GM19043 (cell line): ENCODE data around the gene HSPB1.
A peak's percentile ranks its signal among the peaks of the same experiment; 100 is the strongest.
"Not testable (repeated sequence)": the region's sequence is repeated elsewhere in the genome, so short reads cannot be mapped to it uniquely, and the experiment has no call there.

ENCODE experiments used
- ATAC-seq: cut with Tn5 transposase; IDR thresholded peaks from one replicate; pipeline ENCODE4 v1.9.1; 2021; ENCODE audit warnings: low read depth; ENCODE audit not compliant: unreplicated experiment

Gene HSPB1

GRCh38 chr7:76281006-76281705, 21.3 kb upstream of the HSPB1 start:
- no peak for ATAC-seq

DNA sequence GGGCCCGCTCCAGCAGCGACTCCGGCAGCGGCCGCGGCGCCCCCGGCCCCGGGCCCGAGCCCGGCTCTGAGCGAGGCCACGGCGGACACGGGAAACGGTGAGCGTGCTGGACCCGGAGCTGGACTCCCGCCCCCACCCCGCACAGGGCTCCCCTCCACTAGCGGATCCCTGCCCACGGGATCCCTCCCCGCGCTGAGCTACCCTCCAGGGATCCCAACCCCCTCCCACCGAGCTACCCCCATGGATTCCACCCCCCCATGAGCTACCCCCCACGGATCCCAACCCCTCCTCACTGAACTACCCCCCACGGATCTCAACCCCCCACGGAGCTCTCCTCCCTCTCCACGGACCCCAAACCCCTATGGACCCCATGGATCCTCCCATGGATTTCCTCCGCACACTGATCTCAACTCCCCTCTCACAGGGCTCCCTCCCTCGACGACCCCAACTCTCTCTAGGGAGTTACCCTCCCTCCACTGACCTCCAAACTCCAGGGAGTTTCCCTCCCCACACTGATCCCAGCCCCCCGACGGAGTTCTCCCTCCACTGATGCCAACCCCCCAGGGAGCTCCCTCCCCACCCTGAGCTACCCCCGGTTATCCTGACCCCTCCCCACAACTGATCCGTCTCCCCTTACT, 20.6 kb upstream of the HSPB1 start:
- no peak for ATAC-seq

DNA sequence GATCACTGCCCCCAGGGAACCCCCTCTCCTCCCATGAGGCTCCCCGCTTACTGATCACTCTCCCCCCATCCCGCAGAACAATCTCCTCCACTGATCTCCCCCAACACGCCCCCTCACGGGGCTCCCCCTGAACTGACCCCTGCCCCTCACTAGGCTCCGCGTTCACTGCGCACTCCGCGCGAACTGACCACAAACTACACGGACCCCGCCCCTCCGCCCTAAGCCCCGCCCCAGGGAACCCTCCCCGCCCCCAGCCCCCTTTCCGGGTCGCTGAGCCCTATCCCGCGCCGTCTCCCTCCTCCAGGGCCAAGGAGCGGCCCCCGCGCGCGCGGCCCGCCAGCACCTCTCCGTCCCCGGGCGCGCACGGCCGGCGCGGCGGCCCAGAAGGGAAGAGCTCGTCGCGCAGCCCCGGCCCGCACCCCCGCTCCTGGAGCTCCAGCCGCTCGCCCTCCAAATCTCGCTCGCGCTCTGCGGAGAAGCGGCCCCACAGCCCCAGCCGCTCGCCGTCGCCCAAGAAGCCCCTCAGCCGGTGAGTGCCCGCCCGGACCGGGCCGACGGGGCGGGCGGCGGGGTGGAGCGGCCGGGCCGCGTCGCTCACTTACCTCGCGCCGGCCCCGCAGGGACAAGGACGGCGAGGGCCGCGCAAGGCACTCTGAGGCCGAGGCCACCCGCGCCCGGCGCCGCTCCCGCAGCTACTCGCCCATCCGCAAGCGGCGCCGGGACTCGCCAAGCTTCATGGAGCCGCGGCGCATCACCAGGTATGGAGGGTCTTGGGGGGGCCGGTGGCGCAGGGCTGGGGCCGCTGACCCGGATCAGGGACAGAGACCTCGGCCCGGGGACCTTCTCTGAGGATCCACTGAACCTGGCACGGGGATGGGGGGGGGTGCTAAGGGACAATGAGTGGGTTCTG, 19.9 kb upstream of the HSPB1 start:
- ATAC-seq, result no peak

DNA sequence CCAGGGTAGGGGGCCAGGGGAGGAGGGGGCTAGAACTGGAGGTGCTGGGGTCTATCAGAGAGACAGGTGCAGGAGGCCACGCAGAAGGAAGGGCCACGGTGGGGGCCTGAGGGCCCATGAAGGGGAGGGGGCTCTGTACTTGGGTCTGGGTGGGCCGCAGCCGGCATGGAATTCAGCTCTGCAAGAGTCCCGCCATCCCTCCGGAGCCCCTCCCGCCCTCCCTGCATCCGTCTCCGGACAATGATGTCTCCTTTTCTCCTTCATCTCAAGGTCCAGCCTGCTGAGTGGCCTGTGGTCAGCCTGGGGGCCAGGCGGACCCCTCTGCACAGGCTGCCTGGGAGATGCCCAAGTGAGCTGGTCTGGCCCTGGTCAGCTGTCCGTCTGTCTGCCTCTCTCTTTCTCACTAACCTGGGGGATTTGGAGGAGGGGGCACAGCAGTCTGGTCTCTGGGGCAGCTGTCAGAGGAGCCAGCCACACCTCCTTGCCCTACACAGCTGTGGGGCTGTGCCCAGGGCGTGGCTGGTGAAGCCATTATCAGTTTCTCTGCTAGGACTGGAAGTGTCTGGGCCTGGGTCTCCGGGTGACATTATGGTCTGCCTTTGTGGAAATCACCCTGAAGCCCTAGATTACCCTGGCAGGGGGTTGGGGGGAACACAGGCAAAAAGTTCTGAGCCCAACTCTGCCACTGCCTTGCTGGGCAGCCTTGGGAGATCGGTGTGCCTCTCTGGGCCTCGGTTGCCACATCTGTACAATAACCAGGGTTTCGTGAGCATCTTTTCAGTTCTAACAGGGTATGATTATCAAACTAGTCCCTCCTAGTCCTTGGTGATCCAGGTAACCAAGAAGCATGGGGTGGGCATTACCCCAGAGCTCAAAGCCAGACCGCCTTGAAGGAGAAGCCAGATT, 19.0 kb upstream of the HSPB1 start:
- no peak for ATAC-seq

- no peak for ATAC-seq
Observed at GRCh38 chr7:76285604-76286374, 16.7 kb upstream of the HSPB1 start.

GRCh38 chr7:76286842-76287403, 15.6 kb upstream of the HSPB1 start:
- no peak for ATAC-seq

DNA sequence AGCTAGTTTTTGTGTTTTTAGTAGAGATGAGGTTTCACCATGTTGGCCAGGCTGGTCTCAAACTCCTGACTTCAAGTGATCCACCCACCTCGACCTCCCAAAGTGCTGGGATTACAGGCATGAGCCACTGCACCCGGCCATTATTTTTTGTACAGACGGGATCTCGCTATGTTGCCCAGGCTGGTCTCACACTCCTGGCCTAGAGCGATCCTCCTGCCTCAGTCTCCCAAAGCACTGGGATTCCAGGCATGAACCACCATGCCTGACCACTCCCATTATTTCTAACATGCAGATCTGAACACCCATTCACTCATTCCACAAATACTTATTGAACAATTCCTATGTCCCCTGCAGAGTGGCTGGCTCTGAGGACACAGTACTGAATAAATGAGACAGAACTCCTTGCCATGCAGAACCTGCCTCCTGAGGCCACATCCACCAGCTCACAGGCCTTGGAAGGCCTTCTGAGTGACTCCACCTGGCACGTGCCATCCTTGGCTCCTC, 11.6 kb upstream of the HSPB1 start:
- not testable (repeated sequence) for ATAC-seq

DNA sequence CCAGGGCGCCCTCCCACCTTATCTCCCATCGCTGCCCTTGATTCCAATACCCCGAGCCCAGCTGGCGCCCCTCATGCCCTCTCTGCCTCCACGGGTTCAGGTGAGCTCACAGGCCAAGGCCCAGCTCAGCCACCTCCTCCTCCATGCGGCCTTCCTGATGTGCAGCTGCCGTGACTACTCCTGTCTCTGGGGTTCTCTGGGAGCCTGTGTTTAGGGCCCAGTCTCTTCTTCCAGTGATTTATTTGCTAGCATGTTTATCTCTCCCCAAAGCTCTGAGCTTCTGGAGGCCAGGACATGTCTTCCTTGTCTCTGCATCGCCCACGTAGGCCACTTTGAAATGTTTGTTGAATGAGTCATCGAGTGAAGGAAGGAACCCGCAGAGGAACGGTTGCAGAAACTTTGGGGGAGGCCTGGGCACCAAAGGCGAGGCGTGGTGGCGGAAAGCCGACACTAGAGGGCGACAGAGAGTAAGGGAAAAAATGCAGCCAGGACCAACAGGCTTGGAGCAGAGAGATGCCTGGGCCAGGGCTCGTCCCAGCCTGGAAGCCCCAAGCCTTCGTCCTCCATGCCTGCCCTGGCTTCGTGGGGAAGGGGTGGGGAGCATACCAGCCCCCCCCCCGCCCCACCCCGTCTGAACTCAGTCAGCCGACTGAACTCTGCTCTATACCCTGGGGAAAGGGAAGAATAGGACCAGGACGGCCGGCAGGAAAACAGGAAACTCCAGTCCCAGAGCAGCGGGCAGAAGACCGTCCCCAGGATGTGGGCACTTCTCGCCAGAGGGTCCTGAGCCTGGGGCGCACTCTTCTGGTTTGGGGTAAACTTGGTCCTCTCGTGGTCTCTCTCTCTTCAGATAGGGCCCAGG, 10.9 kb upstream of the HSPB1 start:
- peak; percentile 73 for ATAC-seq

DNA sequence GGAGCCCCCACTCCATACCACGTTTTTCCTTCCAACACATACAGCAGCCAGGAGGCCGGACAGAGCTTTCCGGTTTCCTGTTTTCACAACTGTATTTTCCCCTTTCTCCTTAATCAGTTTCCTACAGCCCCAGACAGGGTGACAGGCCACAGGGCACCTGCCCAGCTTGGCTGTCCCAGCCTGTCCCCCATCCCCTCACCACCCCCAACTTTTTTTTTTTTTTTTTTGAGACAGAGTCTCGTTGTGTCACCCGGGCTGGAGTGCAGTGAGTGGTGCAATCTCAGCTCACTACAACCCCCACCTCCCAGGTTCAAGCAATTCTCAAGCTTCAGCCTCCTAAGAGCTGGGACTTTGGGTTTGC, 10.3 kb upstream of the HSPB1 start:
- ATAC-seq, result peak; percentile 19

DNA sequence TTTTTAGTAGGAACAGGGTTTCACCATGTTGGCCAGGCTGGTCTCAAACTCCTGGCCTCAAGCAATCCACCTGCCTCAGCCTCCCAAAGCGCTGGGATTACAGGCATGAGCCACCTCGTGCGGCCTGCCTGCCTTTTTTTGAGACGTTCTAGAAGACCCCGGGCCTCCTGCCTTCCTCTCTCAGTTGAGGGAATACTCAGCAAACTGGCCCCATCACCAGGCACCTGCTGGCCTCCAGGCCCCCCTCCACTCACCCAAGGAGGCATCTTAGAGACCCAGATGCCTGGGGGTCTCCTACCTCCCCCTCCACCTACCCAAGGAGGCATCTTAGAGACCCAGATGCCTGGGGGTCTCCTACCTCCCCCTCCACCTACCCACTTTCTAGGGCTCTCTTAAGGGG, 9.6 kb upstream of the HSPB1 start:
- not testable (repeated sequence) for ATAC-seq

DNA sequence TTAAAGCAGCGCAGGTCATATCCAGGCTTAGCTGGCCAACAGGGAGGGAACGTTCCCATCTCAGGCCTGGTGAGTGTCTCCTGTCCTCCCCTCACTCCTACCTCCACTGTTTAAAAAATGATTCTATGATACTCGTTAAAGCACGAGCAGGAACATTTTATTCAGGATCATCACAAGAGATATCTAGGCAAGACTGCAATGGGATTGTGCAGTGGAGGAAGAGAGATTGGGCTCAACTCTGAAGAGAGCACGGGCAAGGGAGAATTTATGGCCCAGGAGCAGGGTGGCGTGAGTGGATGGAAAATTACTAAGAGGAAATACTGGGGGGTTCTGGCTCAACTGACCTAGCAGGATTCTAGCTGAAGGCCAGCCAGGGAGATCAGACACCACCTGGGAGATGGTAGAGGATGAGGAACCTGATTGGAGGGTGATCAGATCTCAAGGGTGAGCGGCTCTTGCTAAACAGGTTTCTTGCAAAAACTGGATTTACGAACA, 9.0 kb upstream of the HSPB1 start:
- no peak for ATAC-seq

- no peak for ATAC-seq
Observed at GRCh38 chr7:76294344-76295024, 8.0 kb upstream of the HSPB1 start.

DNA sequence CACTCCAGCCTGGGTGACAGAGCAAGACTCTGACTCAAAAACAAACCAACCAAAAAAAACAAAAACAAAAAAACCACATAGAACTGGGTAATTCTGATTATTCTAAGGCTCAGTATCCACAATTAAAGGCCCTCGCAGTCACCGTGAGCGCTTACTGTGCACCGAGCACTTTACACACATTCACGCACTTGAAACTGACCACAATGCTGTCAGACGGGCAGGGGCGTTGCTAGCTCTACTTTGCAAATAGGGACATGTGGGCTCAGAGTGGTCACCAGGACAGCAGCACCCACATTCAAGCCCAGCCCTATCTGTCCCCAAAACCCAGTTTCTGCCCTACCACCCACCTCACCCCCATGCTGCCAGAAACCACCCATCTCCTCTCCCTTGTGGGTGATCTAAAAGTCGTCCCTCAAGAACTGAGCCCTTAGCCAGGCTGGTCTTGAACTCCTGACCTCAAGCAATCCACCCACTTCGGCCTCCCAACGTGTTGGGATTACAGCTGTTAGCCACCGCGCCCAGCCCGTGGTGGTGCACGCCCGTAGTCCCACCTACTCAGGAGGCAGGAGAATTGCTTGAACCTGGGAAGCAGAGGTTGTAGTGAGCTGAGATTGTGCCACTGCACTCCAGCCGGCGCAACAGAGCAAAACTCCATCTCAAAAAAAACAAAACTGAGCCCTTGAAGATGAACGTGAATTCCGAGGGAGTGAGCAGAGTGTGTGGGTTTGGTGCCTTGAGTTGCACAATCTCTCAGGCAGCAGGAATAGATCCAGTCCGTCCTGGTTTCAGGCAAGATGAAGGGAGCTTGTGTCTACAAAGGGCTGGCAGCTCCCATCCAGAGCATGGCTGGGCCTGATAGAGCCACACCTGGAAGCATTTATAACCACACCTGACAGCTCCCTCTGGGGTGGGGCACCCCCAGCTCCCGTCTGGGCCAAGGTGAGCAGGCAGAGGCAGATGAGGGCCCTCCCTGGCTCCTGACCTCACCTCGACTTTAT, 5.4 kb upstream of the HSPB1 start:
- ATAC-seq, result no peak

DNA sequence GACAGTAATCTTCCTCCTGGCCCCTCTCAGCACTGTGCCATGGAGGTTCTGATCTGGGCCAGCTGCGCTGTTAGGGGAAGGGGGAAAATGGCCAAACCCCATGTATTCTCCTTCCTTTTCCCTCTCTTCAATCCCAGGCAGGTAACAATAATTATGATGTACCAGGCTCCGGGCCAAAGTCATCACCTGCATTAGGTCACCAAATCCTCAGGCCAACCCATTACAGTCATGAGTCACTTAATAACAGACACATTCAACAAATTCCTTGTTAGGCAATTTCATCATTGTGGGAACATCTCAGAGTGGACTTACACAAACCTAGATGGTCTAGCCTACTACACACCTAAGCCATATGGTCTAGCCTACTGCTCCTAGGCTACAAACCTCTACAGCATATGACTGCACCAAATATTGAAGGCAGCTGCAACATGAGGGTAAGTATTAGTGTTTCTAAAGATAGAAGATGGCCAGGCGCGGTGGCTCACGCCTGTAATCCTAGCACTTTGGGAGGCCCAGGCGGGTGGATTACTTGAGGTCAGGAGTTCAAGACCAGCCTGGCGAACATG, 2.2 kb upstream of the HSPB1 start:
- no peak for ATAC-seq

DNA sequence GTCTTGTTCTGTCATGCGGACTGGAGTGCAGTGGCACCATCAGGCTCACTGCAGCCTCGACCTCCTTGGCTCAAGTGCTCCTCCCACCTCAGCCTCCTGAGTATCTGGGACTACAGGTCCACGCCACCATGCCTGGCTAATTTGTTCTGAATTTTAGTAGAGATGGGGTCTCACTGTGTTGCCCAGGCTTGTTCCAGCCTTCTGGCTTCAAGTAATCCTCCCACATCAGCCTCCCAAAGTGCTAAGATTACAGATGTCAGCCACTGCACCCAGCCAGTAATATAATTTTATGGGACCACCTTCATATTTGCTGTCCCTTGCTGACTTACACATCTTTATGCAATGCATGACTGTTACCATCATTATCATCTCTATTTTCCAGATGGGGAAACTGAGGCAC, 1.5 kb upstream of the HSPB1 start:
- no peak for ATAC-seq
